GM23338 (cell line): ENCODE results near the gene ADGRV1. TPM values are rescaled to one million over a fixed set of nuclear protein-coding genes. Genes with fewer than 3 reads are reported as not detected.
"Not testable (repeated sequence)": the region's sequence is repeated elsewhere in the genome, so short reads cannot be mapped to it uniquely, and the experiment has no call there.

Experiments
- ATAC-seq: fragments of 200-7000 bp; cut with Tn5 transposase; 3 replicates; pipeline ENCODE4 v1.9.1; 2020
- DNase-seq: peaks from one replicate; pipeline ENCODE4 v3.0.0-alpha.2; 2015; ENCODE audit warnings: low spot score
- H2AFZ ChIP-seq: fragments of 200-600 bp; sonication (generic); 2 replicates; pipeline ENCODE4 v1.8.0; 2016; ENCODE audit warnings: antibody characterized with exemption, mild to moderate bottlenecking, moderate library complexity
- H3F3A ChIP-seq: fragments of 200-600 bp; sonication (generic); replicated peaks from 2 replicates; pipeline ENCODE4 v1.8.0; 2017; ENCODE audit warnings: antibody characterized with exemption, mixed run types, low read depth
- H3K27ac ChIP-seq: fragments of 200-600 bp; sonication (generic); 2 replicates; pipeline ENCODE4 v1.6.1; 2016; ENCODE audit warnings: low read depth
- H3K27me3 ChIP-seq: fragments of 200-600 bp; sonication (generic); 2 replicates; pipeline ENCODE4 v1.8.0; 2016; ENCODE audit warnings: mild to moderate bottlenecking, mixed run types, moderate library complexity; ENCODE audit not compliant: insufficient read depth
- H3K36me3 ChIP-seq: fragments of 200-600 bp; sonication (generic); 2 replicates; pipeline ENCODE4 v1.8.0; 2016; ENCODE audit warnings: mild to moderate bottlenecking; ENCODE audit not compliant: insufficient read depth
- H3K4me1 ChIP-seq: fragments of 200-600 bp; sonication (generic); 2 replicates; pipeline ENCODE4 v1.8.0; 2016; ENCODE audit warnings: mild to moderate bottlenecking, moderate library complexity; ENCODE audit not compliant: insufficient read depth
- H3K4me2 ChIP-seq: fragments of 200-600 bp; sonication (generic); 2 replicates; pipeline ENCODE4 v1.7.1; 2017; ENCODE audit warnings: mixed run types
- H3K4me3 ChIP-seq: fragments of 200-600 bp; sonication (generic); 2 replicates; pipeline ENCODE4 v1.6.1; 2016; ENCODE audit warnings: mixed run types
- H3K79me2 ChIP-seq: fragments of 200-600 bp; sonication (generic); replicated peaks from 2 replicates; pipeline ENCODE4 v1.8.0; 2017; ENCODE audit warnings: mild to moderate bottlenecking; ENCODE audit not compliant: insufficient read depth
- H3K9me2 ChIP-seq: fragments of 200-600 bp; sonication (generic); 2 replicates; pipeline ENCODE4 v1.8.0; 2017; ENCODE audit not compliant: insufficient read depth
- H4K20me1 ChIP-seq: fragments of 200-600 bp; sonication (generic); replicated peaks from 2 replicates; pipeline ENCODE4 v1.8.0; 2017; ENCODE audit warnings: mild to moderate bottlenecking; ENCODE audit not compliant: insufficient read depth
- H3K27ac Mint-ChIP-seq: 2 replicates; pipeline ENCODE4 v1.8.0; 2020; ENCODE audit warnings: inconsistent platforms, mild to moderate bottlenecking, moderate library complexity, mixed read lengths
- H3K27me3 Mint-ChIP-seq: 3 replicates; pipeline ENCODE4 v1.8.0; 2022; ENCODE audit warnings: low read depth, mild to moderate bottlenecking, moderate library complexity, mixed read lengths, inconsistent platforms; ENCODE audit not compliant: insufficient read depth, poor library complexity
- H3K36me3 Mint-ChIP-seq: 3 replicates; pipeline ENCODE4 v1.8.0; 2021; ENCODE audit warnings: low read depth, mild to moderate bottlenecking, inconsistent platforms, moderate library complexity, mixed read lengths
- H3K4me1 Mint-ChIP-seq: 3 replicates; pipeline ENCODE4 v1.8.0; 2020; ENCODE audit warnings: mild to moderate bottlenecking, inconsistent platforms, mixed read lengths
- H3K4me3 Mint-ChIP-seq: 3 replicates; pipeline ENCODE4 v1.8.0; 2021; ENCODE audit warnings: moderate library complexity, mild to moderate bottlenecking, inconsistent platforms, mixed read lengths
- H3K9me3 Mint-ChIP-seq: 3 replicates; pipeline ENCODE4 v1.8.0; 2020; ENCODE audit warnings: moderate library complexity, mild to moderate bottlenecking, inconsistent platforms, mixed read lengths
- CTCF ChIP-seq, 2 experiments: fragments of 200-600 bp in 1 of 2; sonication (generic) in 1 of 2; conservative IDR thresholded peaks; 2 replicates each; pipeline versions ENCODE4 v1.5.1 to v1.6.1; 2016 to 2017; ENCODE audit warnings: antibody characterized with exemption in 2 of 2, low read depth in 2 of 2, mild to moderate bottlenecking in 2 of 2, moderate library complexity in 1 of 2
- ETS1 ChIP-seq: IDR thresholded peaks from 2 replicates; pipeline ENCODE4 v1.6.1; 2016; ENCODE audit warnings: antibody characterized with exemption
- EZH2phosphoT487 ChIP-seq: fragments of 200-600 bp; sonication (generic); IDR thresholded peaks from one replicate; pipeline ENCODE4 v1.8.1; 2018; ENCODE audit warnings: antibody characterized with exemption; ENCODE audit not compliant: unreplicated experiment
- JUNB ChIP-seq: IDR thresholded peaks from one replicate; pipeline ENCODE4 v1.6.1; 2016; ENCODE audit warnings: antibody characterized with exemption; ENCODE audit not compliant: unreplicated experiment
- NANOG ChIP-seq: IDR thresholded peaks from 2 replicates; pipeline ENCODE4 v1.6.1; 2016; ENCODE audit warnings: antibody characterized with exemption, borderline replicate concordance
- REST ChIP-seq: IDR thresholded peaks from one replicate; pipeline ENCODE4 v1.6.1; 2018; ENCODE audit warnings: antibody characterized with exemption; ENCODE audit not compliant: unreplicated experiment
- ZNF114 ChIP-seq: fragments of 250-450 bp; sonication (Bioruptor Pico); IDR thresholded peaks from 2 replicates; pipeline ENCODE4 v1.5.0; 2020; ENCODE audit warnings: mild to moderate bottlenecking, moderate library complexity
- ZNF331 ChIP-seq: fragments of 250-450 bp; sonication (Bioruptor Pico); IDR thresholded peaks from 2 replicates; pipeline ENCODE4 v1.5.0; 2020; ENCODE audit warnings: low read depth, mild to moderate bottlenecking, moderate library complexity
- polyA plus RNA-seq: library from polyadenylated mRNA; unstranded; fragments of >200 nt; fragmentation: Nextera tagmentation; extraction: Ambion mirVana; gene quantifications from 2 replicates; pipeline ENCODE4 v1.2.1, GENCODE V29; 2016
- total RNA-seq: library from RNA; depleted of rRNA; stranded (reverse); fragments of >200 nt; shearing (Covaris generic); gene quantifications from 2 replicates; pipeline ENCODE4 v1.2.3, GENCODE V29; 2014

Gene ADGRV1
- total and polyA plus RNA-seq, 2 experiments from 2014 or later, result 46.1 to 149 TPM

- peak; percentile 25 for DNase-seq
- no peak overlapping the region for H3K4me3 Mint-ChIP-seq
- H3K27ac ChIP-seq, result no peak overlapping the region
Measured at GRCh38 chr5:90598293-90598692, 39.7 kb downstream of the ADGRV1 start.

GRCh38 chr5:90600307-90600706, 41.7 kb downstream of the ADGRV1 start:
- Mint-ChIP-seq H3K36me3 (peaks cover 37% of the 10 kb centered on the region), H3K9me3 (peaks cover 14% of the 10 kb centered on the region)
- not testable (repeated sequence) for H3K4me1 Mint-ChIP-seq, H3K9me2 ChIP-seq, H4K20me1 ChIP-seq, H3K27ac Mint-ChIP-seq, H3K4me3 ChIP-seq, H2AFZ ChIP-seq, H3K4me1 ChIP-seq, H3K27me3 Mint-ChIP-seq, H3K4me2 ChIP-seq, ATAC-seq, H3F3A ChIP-seq, H3K4me3 Mint-ChIP-seq, H3K36me3 ChIP-seq, H3K27ac ChIP-seq, DNase-seq, H3K27me3 ChIP-seq
- H3K79me2 ChIP-seq, result peaks cover 63% of the 10 kb centered on the region

More at GRCh38 chr5:90598293-90598692, 39.7 kb downstream of the ADGRV1 start:
- Mint-ChIP-seq H3K9me3 (peaks cover 24% of the 10 kb centered on the region), H3K27ac (no peak overlapping the region), H3K4me1 (peaks cover 2% of the 10 kb centered on the region; the same call in 2 of the 3 replicates), H3K27me3 (peaks cover 5% of the 10 kb centered on the region), H3K36me3 (peaks cover 50% of the 10 kb centered on the region)
- no peaks in the 10 kb centered on the region; the same call in 1 of the 2 replicates for H3K9me2 ChIP-seq
- peaks cover 4% of the 10 kb centered on the region; the same call in 1 of the 2 replicates for H4K20me1 ChIP-seq
- H3K79me2 ChIP-seq, result peaks cover 65% of the 10 kb centered on the region
- no peaks in the 10 kb centered on the region; the same call in 1 of the 2 replicates for H3K36me3 ChIP-seq
- no peaks in the 10 kb centered on the region for H3K27me3 ChIP-seq
- no peak for TF ChIP-seq ETS1
- no peak for TF ChIP-seq NANOG
- TF ChIP-seq ZNF331 (CRISPR knock-in tag), result no peak
- TF ChIP-seq REST, result no peak
- no peak for TF ChIP-seq ZNF114
- no peak for TF ChIP-seq EZH2phosphoT487
- TF ChIP-seq JUNB, result no peak
- TF ChIP-seq CTCF (conservative IDR thresholded peaks at IDR 0.05; ENCODE audit: low read depth in 2 of 2), result no peak
- H3K4me3 ChIP-seq, result no peak overlapping the region
- no peak overlapping the region for H2AFZ ChIP-seq
- H3F3A ChIP-seq, result peaks cover 8% of the 10 kb centered on the region; the same call in 1 of the 2 replicates
- no peak overlapping the region for H3K4me2 ChIP-seq
- H3K4me1 ChIP-seq, result no peaks in the 10 kb centered on the region
- peak; percentile 50; the same call in 2 of the 3 replicates for ATAC-seq
